HepG2 (cell line): ENCODE measurements around the gene FNDC3B. TPM values are rescaled to one million over a fixed set of nuclear protein-coding genes. Genes with fewer than 3 reads are reported as not detected.

Source experiments
- ARID4A ChIP-seq: sonication (generic); formaldehyde crosslinking; IDR thresholded peaks from 2 replicates; pipeline ENCODE4 v1.5.0; 2020; ENCODE audit warnings: mild to moderate bottlenecking, missing genetic modification reagents, borderline replicate concordance
- KIAA2018 ChIP-seq: sonication (generic); formaldehyde crosslinking; IDR thresholded peaks from 2 replicates; pipeline ENCODE4 v1.5.0; 2020; ENCODE audit warnings: mild to moderate bottlenecking, missing genetic modification reagents, borderline replicate concordance
- ZNF180 ChIP-seq: sonication (generic); formaldehyde crosslinking; IDR thresholded peaks from 2 replicates; pipeline ENCODE4 v1.4.0; 2020; ENCODE audit warnings: low read depth, missing genetic modification reagents, borderline replicate concordance
- ZNF275 ChIP-seq: sonication (generic); formaldehyde crosslinking; IDR thresholded peaks from 2 replicates; pipeline ENCODE4 v1.8.0; 2022; ENCODE audit warnings: missing genetic modification reagents, mild to moderate bottlenecking, inconsistent platforms, borderline replicate concordance
- ZNF407 ChIP-seq: sonication (generic); formaldehyde crosslinking; IDR thresholded peaks from one replicate; pipeline ENCODE4 v1.5.1; 2020; ENCODE audit warnings: mild to moderate bottlenecking, missing genetic modification reagents; ENCODE audit errors: not compliant biosample characterization
- polyA plus RNA-seq, 8 experiments: library from polyadenylated mRNA; depleted of rRNA in 3 of 8; stranded (reverse) in 7 of 8; unstranded in 1 of 8; fragments of >200 nt; fragmentation: Illumina TruSeq in 4 of 8; extraction: Trizol in 4 of 8; gene quantifications; 2 replicates each; pipeline versions ENCODE4 v1.2.1 to v1.2.3, GENCODE V29; 2011 to 2016; ENCODE audit warnings: low read depth in 4 of 8, missing spikeins in 1 of 8, mixed read lengths in 1 of 8; ENCODE audit not compliant: insufficient read depth in 1 of 8
- total RNA-seq, 5 experiments: library from RNA; depleted of rRNA; stranded (reverse); fragments of >200 nt; fragmentation: Illumina TruSeq; extraction: Trizol; gene quantifications; 2 replicates each; pipeline ENCODE4 v1.2.3, GENCODE V29; 2016; ENCODE audit warnings: low read depth in 1 of 5

The FNDC3B gene
- total and polyA plus RNA-seq, 2 of the 13 experiments (the other 11 are each of a cell fraction or from before 2014, with no cell fraction given): 74.8 to 103 TPM

- TF ChIP-seq ARID4A (CRISPR knock-in tag) (no peak; the same call in 1 of the 2 replicates), KIAA2018 (CRISPR knock-in tag) (no peak), ZNF407 (CRISPR knock-in tag) (no peak), ZNF180 (CRISPR knock-in tag) (no peak), ZNF275 (CRISPR knock-in tag) (no peak)
Observed at GRCh38 chr3:172096881-172097420, 57.6 kb downstream of the FNDC3B start (continued).
